UCSD-AML1 (cell line): Measurements from ENCODE around the gene RPS28.

ENCODE experiments used
- DNase-seq: peaks from one replicate; lab custom pipeline; 2025; ENCODE audit not compliant: unreplicated experiment; lab: John Stamatoyannopoulos, UW

RPS28 gene

DNA sequence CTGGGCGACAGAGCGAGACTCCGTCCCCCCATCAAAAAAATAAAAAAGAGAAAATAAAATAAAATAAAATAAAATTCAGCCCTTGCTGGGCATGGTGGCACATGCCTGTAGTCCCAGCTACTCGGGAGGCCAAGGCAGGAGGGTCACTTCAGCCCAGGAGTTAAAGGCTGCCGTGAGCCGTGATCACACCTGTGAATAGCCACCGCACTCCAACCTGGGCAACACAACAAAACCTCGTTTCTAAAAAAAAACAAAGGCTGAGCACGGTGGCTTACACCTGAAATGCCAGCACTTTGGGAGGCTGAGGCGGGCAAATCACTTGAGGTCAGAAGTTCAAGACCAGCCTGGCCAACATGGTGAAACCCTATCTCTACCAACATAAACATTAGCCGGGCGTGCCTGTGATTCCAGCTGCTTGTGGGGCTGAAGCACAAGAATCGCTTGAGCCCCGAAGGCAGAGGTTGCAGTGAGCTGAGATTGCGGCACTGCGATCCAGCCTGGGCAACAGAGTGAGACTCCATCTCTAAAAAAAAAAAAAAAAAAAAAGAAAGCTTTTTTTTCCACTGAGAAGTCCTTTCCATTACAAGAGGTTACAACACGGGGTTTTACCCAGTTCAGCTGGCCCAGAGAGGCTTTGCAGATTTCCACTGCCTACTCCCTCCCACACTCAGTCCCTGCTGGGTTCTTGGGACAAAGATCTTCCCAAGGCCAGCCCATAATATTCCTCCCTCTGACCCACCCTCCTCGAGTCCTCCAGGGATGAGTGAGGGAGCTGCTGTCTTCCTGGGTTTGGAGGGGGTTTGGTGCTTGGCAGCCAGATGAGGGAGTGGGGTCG lies 49.1 kb downstream of the RPS28 start:
- no peak for DNase-seq

DNA sequence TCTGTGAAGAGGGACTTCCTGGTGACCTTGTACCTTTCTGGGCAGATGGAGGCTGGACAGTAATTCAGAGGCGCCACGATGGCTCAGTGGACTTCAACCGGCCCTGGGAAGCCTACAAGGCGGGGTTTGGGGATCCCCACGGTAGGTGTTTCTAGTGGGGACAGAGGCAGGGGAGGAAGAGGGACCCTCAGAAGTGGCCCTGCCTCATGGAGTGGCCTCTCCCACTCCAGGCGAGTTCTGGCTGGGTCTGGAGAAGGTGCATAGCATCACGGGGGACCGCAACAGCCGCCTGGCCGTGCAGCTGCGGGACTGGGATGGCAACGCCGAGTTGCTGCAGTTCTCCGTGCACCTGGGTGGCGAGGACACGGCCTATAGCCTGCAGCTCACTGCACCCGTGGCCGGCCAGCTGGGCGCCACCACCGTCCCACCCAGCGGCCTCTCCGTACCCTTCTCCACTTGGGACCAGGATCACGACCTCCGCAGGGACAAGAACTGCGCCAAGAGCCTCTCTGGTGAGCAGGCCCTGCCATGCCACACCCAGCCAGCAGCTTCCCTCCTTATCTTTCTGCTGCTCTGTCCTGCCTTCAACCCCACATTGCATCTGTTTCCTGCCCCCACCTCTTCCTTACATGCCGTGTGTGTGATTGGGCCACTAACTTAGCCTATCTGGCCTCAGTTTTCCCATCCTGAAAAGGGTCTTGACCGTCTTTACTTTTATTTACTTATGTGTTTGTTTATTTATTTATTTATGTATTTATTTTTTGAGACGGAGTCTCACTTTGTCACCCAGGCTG lies 49.9 kb downstream of the RPS28 start:
- peak; percentile 38 for DNase-seq
